H1 (cell line): ENCODE results near the gene HACL1.

Experiments
- EZH2 ChIP-seq: fragments of 200-600 bp; sonication (generic); IDR thresholded peaks from 2 replicates; pipeline ENCODE4 v1.7.1; 2012; ENCODE audit warnings: low read depth, mild to moderate bottlenecking, moderate library complexity, low read length, inconsistent platforms; ENCODE audit not compliant: severe bottlenecking
- SP1 ChIP-seq: IDR thresholded peaks from 2 replicates; pipeline ENCODE4 v1.6.1; 2011; ENCODE audit warnings: low read depth, low read length
- TF ChIP-seq, protein P1 (sequence below): IDR thresholded peaks from 2 replicates; pipeline ENCODE4 v1.6.1; 2011; ENCODE audit warnings: low read depth, mild to moderate bottlenecking, low read length; ENCODE audit not compliant: insufficient read depth

DNA sequence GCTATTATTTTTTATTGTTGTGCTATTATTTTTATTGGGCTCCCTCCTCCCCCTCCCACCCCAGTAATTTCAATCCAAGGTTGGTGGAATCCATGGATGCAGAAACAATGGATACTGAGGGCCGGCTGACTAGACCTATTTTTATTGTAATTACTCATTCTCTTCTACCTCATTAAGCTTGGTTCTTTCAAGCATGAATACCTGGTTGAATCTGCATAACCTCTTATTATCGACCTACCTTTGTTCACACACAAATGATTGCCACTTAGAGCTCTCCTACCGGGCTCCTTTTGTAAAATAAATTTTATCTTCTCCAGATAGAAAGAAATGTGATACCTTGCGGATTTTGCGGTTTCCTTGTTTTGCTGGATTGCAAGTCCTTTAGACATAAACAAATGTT lies 31.8 kb upstream of the HACL1 start:
- TF ChIP-seq EZH2 (no peak), SP1 (no peak)
- TF ChIP-seq, protein P1, sequence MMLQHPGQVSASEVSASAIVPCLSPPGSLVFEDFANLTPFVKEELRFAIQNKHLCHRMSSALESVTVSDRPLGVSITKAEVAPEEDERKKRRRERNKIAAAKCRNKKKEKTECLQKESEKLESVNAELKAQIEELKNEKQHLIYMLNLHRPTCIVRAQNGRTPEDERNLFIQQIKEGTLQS = no peak
